Activated effector memory CD4-positive, alpha-beta T cell treated with anti-CD3 and anti-CD28 coated beads, Interleukin-2, amount 50 U/mL, for 16 hours (primary cell): ENCODE data around the gene APOA1.
"Not testable (repeated sequence)": the region's sequence is repeated elsewhere in the genome, so short reads cannot be mapped to it uniquely, and the experiment has no call there.

ENCODE experiments used
- DNase-seq: peaks from one replicate; pipeline ENCODE4 v3.0.0-alpha.2; 2020

APOA1 gene

GRCh38 chr11:116811194-116811593 is 26.2 kb downstream of the APOA1 start:
- no peak for DNase-seq

GRCh38 chr11:116808262-116809175 is 28.9 kb downstream of the APOA1 start:
- DNase-seq: no peak

GRCh38 chr11:116807601-116808261 is 29.7 kb downstream of the APOA1 start:
- DNase-seq: no peak

GRCh38 chr11:116804001-116804400 is 33.4 kb downstream of the APOA1 start:
- no peak for DNase-seq

- not testable (repeated sequence) for DNase-seq
These were observed 35.8 kb downstream of the APOA1 start for GRCh38 chr11:116801662-116802061.

GRCh38 chr11:116800610-116801009 is 36.8 kb downstream of the APOA1 start:
- DNase-seq: no peak

GRCh38 chr11:116798368-116798767 is 39.1 kb downstream of the APOA1 start:
- no peak for DNase-seq

GRCh38 chr11:116797816-116798215 is 39.6 kb downstream of the APOA1 start:
- no peak for DNase-seq

- DNase-seq: no peak
These were observed 40.9 kb downstream of the APOA1 start for GRCh38 chr11:116796548-116796947.

GRCh38 chr11:116794851-116795250 is 42.6 kb downstream of the APOA1 start:
- no peak for DNase-seq

GRCh38 chr11:116793772-116794097 is 43.7 kb downstream of the APOA1 start:
- DNase-seq: no peak

GRCh38 chr11:116792869-116793771 is 44.3 kb downstream of the APOA1 start:
- DNase-seq: no peak

GRCh38 chr11:116792144-116792868 is 45.1 kb downstream of the APOA1 start:
- DNase-seq: no peak

GRCh38 chr11:116791813-116792143 is 45.6 kb downstream of the APOA1 start, which contains the start of gene APOA5:
TSS of gene APOA5 (minus strand) at chr11:116791879. CDS start at chr11:116791860, 19 bp downstream.
- DNase-seq: no peak

- DNase-seq: peak; percentile 91
These were observed 46.2 kb downstream of the APOA1 start for GRCh38 chr11:116791002-116791812.

- no peak for DNase-seq
These were observed 47.0 kb downstream of the APOA1 start for GRCh38 chr11:116790167-116791001.

- no peak for DNase-seq
These were observed 48.4 kb downstream of the APOA1 start for GRCh38 chr11:116788975-116789374.

GRCh38 chr11:116788534-116788933 is 48.9 kb downstream of the APOA1 start:
- no peak for DNase-seq

GRCh38 chr11:116787786-116788486 is 49.5 kb downstream of the APOA1 start, which contains the start of gene ZPR1:
TSS of gene ZPR1 (minus strand) at chr11:116788023. CDS start at chr11:116787990, 33 bp downstream.
- DNase-seq: peak; percentile 95

GRCh38 chr11:116787436-116787785 is 50.0 kb downstream of the APOA1 start:
- no peak for DNase-seq
